OCI-LY3 (cell line): ENCODE results near the gene PARS2.

ENCODE experiments used
- H2AFZ ChIP-seq: fragments of 200-600, 300-600 bp; shearing (Covaris generic); 2 replicates; pipeline ENCODE4 v1.6.0; 2014; ENCODE audit warnings: antibody characterized with exemption, low read depth, low read length
- H3K27ac ChIP-seq: fragments of 200-600, 300-600 bp; sonication (generic); 2 replicates; pipeline ENCODE4 v1.5.1; 2014; ENCODE audit warnings: mild to moderate bottlenecking, low read length, moderate library complexity, mixed read lengths
- H3K27me3 ChIP-seq: fragments of 200-600, 300-600 bp; sonication (generic); 2 replicates; pipeline ENCODE4 v1.6.1; 2014; ENCODE audit warnings: low read depth, low read length, mixed read lengths
- H3K36me3 ChIP-seq: fragments of 200-600, 300-600 bp; sonication (generic); replicated peaks from 2 replicates; pipeline ENCODE3; 2014; ENCODE audit warnings: low read depth, low read length, mixed read lengths
- H3K4me1 ChIP-seq: fragments of 300-600, 200-600 bp; sonication (generic); 2 replicates; pipeline ENCODE4 v1.6.1; 2014; ENCODE audit warnings: low read length, mixed read lengths
- H3K4me2 ChIP-seq: fragments of 200-600, 300-600 bp; sonication (generic); 2 replicates; pipeline ENCODE4 v1.6.1; 2014; ENCODE audit warnings: low read length, mixed read lengths
- H3K4me3 ChIP-seq: fragments of 300-600, 200-600 bp; sonication (generic); 2 replicates; pipeline ENCODE4 v1.5.1; 2014; ENCODE audit warnings: antibody characterized with exemption, mild to moderate bottlenecking, low read length, moderate library complexity
- H3K79me2 ChIP-seq: fragments of 300-600, 200-600 bp; shearing (Covaris generic); 2 replicates; pipeline ENCODE4 v1.6.1; 2014; ENCODE audit warnings: mild to moderate bottlenecking, low read length, mixed read lengths
- H3K9ac ChIP-seq: fragments of 300-600, 200-600 bp; shearing (Covaris generic); 2 replicates; pipeline ENCODE4 v1.6.0; 2014; ENCODE audit warnings: mild to moderate bottlenecking, low read length, moderate library complexity
- H3K9me3 ChIP-seq: fragments of 200-600, 300-600 bp; shearing (Covaris generic); 2 replicates; pipeline ENCODE4 v1.6.1; 2014; ENCODE audit warnings: low read length, mixed read lengths; ENCODE audit not compliant: insufficient read depth
- H4K20me1 ChIP-seq: fragments of 200-600, 300-600 bp; sonication (generic); 2 replicates; pipeline ENCODE4 v1.6.1; 2016; ENCODE audit warnings: low read length, mixed read lengths; ENCODE audit not compliant: insufficient read depth
- CTCF ChIP-seq: fragments of 200-600, 300-600 bp; sonication (generic); IDR thresholded peaks from 2 replicates; pipeline ENCODE4 v1.5.1; 2014; ENCODE audit warnings: antibody characterized with exemption, low read length, low read depth
- EZH2phosphoT487 ChIP-seq: fragments of 200-600 bp; shearing (Covaris generic); IDR thresholded peaks from 2 replicates; pipeline ENCODE4 v1.6.1; 2018; ENCODE audit warnings: antibody characterized with exemption, mixed run types, low read depth

The PARS2 gene

GRCh38 chr1:54803761-54804470 lies 39.6 kb upstream of the PARS2 start:
- Histone ChIP-seq H3K9ac (no peak overlapping the region), H3K4me2 (no peak overlapping the region), H3K79me2 (no peaks in the 10 kb centered on the region), H3K4me1 (peaks cover 6% of the 10 kb centered on the region), H3K27me3 (no peaks in the 10 kb centered on the region), H3K36me3 (no peaks in the 10 kb centered on the region), H3K9me3 (no peaks in the 10 kb centered on the region), H3K27ac (no peak overlapping the region), H3K4me3 (no peak overlapping the region), H4K20me1 (no peaks in the 10 kb centered on the region), H2AFZ (no peak overlapping the region)
- TF ChIP-seq CTCF = no peak
- TF ChIP-seq EZH2phosphoT487 = no peak

GRCh38 chr1:54800899-54801759 lies 36.8 kb upstream of the PARS2 start, which contains the start of gene TTC22:
TSS of gene TTC22 (minus strand) at chr1:54801323. CDS start at chr1:54801163, 160 bp downstream.
- TF ChIP-seq EZH2phosphoT487 (no peak), CTCF (peak; percentile 45)
- H3K4me2 ChIP-seq = peak within 1 kb of the TSS; percentile 73
- peaks cover 13% of the 10 kb centered on the region for H3K4me1 ChIP-seq
- H3K27ac ChIP-seq = no peak within 1 kb of the TSS
- H2AFZ ChIP-seq = peak within 1 kb of the TSS; percentile 79
- H3K27me3 ChIP-seq = no peaks in the 10 kb centered on the region
- H3K4me3 ChIP-seq = peak within 1 kb of the TSS; percentile 76
- H3K79me2 ChIP-seq = no peaks in the 10 kb centered on the region
- H3K9me3 ChIP-seq = no peaks in the 10 kb centered on the region
- peak within 1 kb of the TSS; percentile 37; the same call in 1 of the 2 replicates for H3K9ac ChIP-seq
- no peaks in the 10 kb centered on the region for H3K36me3 ChIP-seq
- no peaks in the 10 kb centered on the region for H4K20me1 ChIP-seq

DNA sequence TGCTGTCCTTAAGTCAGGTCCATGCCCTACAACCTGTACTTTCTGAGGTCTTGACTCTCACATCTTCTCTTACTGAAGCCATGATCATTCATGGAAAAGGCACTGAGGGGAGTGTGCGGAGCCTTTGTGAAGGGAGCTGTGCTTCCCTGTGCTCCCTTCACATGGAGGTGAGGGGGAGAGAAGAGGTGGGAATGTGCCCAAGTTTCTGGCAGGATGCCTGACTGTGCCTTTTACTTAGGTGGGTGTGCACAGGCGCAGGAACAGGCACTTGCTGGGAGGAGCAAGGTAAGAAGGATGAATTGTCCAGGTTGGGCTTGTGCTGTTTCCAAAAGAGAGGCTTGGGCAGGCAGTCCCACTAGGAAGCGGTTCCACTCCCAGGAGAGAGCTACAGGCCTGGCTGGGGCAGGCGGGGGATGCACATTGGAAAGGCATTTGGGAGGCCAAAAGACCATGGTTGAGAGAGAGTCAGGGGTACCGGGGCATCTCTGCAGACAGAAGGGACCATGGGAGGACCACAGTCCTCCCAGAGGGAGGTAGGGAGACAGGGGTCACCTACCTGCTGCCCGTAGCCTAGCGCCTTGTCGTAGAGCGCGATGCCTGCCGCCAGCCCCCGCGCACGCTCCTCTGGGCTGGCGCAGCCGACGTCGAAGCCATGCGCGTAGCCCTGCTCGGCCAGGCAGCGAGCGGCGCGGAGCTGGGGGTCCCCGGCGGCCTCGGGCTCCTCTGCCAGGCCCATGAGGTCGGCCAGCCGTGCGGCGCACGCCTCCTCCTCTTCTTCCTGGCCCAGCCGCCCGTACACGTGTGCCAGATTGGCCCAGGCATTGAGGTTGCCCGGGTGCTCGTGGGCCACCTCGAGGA lies 35.9 kb upstream of the PARS2 start:
- no peak overlapping the region for H3K4me2 ChIP-seq
- H3K27me3 ChIP-seq = no peaks in the 10 kb centered on the region
- no peaks in the 10 kb centered on the region for H3K79me2 ChIP-seq
- no peak for TF ChIP-seq CTCF
- TF ChIP-seq EZH2phosphoT487 = no peak
- H3K9me3 ChIP-seq = no peaks in the 10 kb centered on the region
- H3K27ac ChIP-seq = no peak overlapping the region
- H3K4me1 ChIP-seq = peaks cover 13% of the 10 kb centered on the region
- no peak overlapping the region for H3K4me3 ChIP-seq
- H3K36me3 ChIP-seq = no peaks in the 10 kb centered on the region
- no peak overlapping the region for H2AFZ ChIP-seq
- no peaks in the 10 kb centered on the region for H4K20me1 ChIP-seq
- H3K9ac ChIP-seq = no peak overlapping the region
